ENCODE results near the gene MRPL53. TPM values are rescaled to one million over a fixed set of nuclear protein-coding genes. Genes with fewer than 3 reads are reported as not detected.
"Not testable (repeated sequence)": the region's sequence is repeated elsewhere in the genome, so short reads cannot be mapped to it uniquely, and the experiment has no call there.

Gene MRPL53
- total and polyA plus RNA-seq, 2 of the 13 experiments (the other 11 are each of a cell fraction or from before 2014, with no cell fraction given): 34.3 to 51.9 TPM

DNA sequence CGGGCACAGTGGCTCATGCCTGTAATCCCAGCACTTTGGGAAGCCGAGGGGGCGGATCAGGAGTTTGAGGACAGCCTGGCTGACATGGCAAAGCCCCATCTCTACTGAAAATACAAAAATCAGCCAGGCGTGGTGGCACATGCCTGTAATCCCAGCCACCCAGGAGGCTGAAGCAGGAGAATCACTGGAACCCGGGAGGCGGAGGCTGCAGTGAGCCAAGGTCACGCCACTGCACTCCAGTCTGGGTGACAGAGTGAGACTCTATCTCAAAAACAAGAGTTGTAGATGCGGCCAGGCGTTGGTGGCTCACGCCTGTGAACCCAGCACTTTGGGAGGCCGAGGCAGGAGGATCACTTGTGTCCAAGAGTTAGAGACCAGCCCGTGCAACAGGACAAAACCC, 1.7 kb downstream of the MRPL53 start:
- H3K27me3 ChIP-seq (ENCODE audit: control insufficient read depth in 1 of 2, insufficient read depth in 2 of 2, low read length in 2 of 2); FAIRE-seq; H3K79me2 ChIP-seq (ENCODE audit: insufficient read depth, low read length); H4K20me1 ChIP-seq (ENCODE audit: insufficient read depth, low read length); in situ Hi-C loops (cut with HindIII; ENCODE audit: extremely low pct_ligation_motif_present, low pct_unique_long_range_greater_than_20kb); H3K27ac ChIP-seq (ENCODE audit: extremely low read length, insufficient read depth, low read length); H3K9me3 ChIP-seq (ENCODE audit: low read length); DNase-seq (ENCODE audit: low spot score); ATAC-seq; CTCF ChIA-PET (ENCODE audit: low intra/inter-chr PET ratio, low total read pairs); intact Hi-C loops (cut with micrococcal nuclease; ENCODE audit: unreplicated experiment); H2AFZ ChIP-seq (ENCODE audit: low read length); H3K4me2 ChIP-seq (ENCODE audit: low read depth, low read length); BruUV-seq (replicated peaks): not testable (repeated sequence)
- POLR2A ChIA-PET: interaction anchor here (0.7 to 20.6 kb wide), 13 partner anchors 9 to 292 kb away, joined by 3 to 795 read pairs (median 11); partner anchors contain the start of genes AUP1, CCDC142, DQX1 and HTRA2
- 94% methylated on average over 12 of the region's 12 CpGs for WGBS (ENCODE audit: low lambda C conversion rate)
- H3K4me1 ChIP-seq (ENCODE audit: insufficient read depth, low read length): peaks cover 53% of the 10 kb centered on the region
- TF ChIP-seq, protein P1, sequence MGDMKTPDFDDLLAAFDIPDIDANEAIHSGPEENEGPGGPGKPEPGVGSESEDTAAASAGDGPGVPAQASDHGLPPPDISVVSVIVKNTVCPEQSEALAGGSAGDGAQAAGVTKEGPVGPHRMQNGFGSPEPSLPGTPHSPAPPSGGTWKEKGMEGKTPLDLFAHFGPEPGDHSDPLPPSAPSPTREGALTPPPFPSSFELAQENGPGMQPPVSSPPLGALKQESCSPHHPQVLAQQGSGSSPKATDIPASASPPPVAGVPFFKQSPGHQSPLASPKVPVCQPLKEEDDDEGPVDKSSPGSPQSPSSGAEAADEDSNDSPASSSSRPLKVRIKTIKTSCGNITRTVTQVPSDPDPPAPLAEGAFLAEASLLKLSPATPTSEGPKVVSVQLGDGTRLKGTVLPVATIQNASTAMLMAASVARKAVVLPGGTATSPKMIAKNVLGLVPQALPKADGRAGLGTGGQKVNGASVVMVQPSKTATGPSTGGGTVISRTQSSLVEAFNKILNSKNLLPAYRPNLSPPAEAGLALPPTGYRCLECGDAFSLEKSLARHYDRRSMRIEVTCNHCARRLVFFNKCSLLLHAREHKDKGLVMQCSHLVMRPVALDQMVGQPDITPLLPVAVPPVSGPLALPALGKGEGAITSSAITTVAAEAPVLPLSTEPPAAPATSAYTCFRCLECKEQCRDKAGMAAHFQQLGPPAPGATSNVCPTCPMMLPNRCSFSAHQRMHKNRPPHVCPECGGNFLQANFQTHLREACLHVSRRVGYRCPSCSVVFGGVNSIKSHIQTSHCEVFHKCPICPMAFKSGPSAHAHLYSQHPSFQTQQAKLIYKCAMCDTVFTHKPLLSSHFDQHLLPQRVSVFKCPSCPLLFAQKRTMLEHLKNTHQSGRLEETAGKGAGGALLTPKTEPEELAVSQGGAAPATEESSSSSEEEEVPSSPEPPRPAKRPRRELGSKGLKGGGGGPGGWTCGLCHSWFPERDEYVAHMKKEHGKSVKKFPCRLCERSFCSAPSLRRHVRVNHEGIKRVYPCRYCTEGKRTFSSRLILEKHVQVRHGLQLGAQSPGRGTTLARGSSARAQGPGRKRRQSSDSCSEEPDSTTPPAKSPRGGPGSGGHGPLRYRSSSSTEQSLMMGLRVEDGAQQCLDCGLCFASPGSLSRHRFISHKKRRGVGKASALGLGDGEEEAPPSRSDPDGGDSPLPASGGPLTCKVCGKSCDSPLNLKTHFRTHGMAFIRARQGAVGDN (CRISPR knock-in tag; IDR thresholded peaks at IDR 0.05): peak; percentile 36; the same call in 1 of the 2 replicates
- TF ChIP-seq, protein P2, sequence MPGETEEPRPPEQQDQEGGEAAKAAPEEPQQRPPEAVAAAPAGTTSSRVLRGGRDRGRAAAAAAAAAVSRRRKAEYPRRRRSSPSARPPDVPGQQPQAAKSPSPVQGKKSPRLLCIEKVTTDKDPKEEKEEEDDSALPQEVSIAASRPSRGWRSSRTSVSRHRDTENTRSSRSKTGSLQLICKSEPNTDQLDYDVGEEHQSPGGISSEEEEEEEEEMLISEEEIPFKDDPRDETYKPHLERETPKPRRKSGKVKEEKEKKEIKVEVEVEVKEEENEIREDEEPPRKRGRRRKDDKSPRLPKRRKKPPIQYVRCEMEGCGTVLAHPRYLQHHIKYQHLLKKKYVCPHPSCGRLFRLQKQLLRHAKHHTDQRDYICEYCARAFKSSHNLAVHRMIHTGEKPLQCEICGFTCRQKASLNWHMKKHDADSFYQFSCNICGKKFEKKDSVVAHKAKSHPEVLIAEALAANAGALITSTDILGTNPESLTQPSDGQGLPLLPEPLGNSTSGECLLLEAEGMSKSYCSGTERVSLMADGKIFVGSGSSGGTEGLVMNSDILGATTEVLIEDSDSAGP (CRISPR knock-in tag; IDR thresholded peaks at IDR 0.05; ENCODE audit: borderline replicate concordance): 0 out of 2 replicates have a peak, but pooled peaks have one; percentile 22
- TF ChIP-seq AGO2 (optimal IDR thresholded peaks at IDR 0.05; ENCODE audit: low read depth, low read length) (peak; percentile 52), NFKB2 (CRISPR knock-in tag; IDR thresholded peaks at IDR 0.05; ENCODE audit: borderline replicate concordance) (0 out of 2 replicates have a peak, but pooled peaks have one; percentile 20), ZNF850 (CRISPR knock-in tag; conservative IDR thresholded peaks at IDR 0.05) (0 out of 2 replicates have a peak, but pooled peaks have one; percentile 14), ZBTB3 (CRISPR knock-in tag; IDR thresholded peaks at IDR 0.05; ENCODE audit: borderline replicate concordance, low read depth) (peak; percentile 64; the same call in 1 of the 2 replicates)
- TF ChIP-seq, protein P3, sequence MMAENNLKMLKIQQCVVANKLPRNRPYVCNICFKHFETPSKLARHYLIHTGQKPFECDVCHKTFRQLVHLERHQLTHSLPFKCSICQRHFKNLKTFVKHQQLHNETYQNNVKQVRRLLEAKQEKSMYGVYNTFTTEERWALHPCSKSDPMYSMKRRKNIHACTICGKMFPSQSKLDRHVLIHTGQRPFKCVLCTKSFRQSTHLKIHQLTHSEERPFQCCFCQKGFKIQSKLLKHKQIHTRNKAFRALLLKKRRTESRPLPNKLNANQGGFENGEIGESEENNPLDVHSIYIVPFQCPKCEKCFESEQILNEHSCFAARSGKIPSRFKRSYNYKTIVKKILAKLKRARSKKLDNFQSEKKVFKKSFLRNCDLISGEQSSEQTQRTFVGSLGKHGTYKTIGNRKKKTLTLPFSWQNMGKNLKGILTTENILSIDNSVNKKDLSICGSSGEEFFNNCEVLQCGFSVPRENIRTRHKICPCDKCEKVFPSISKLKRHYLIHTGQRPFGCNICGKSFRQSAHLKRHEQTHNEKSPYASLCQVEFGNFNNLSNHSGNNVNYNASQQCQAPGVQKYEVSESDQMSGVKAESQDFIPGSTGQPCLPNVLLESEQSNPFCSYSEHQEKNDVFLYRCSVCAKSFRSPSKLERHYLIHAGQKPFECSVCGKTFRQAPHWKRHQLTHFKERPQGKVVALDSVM (CRISPR knock-in tag; IDR thresholded peaks at IDR 0.05): peak; percentile 97
- TF ChIP-seq, protein P4, sequence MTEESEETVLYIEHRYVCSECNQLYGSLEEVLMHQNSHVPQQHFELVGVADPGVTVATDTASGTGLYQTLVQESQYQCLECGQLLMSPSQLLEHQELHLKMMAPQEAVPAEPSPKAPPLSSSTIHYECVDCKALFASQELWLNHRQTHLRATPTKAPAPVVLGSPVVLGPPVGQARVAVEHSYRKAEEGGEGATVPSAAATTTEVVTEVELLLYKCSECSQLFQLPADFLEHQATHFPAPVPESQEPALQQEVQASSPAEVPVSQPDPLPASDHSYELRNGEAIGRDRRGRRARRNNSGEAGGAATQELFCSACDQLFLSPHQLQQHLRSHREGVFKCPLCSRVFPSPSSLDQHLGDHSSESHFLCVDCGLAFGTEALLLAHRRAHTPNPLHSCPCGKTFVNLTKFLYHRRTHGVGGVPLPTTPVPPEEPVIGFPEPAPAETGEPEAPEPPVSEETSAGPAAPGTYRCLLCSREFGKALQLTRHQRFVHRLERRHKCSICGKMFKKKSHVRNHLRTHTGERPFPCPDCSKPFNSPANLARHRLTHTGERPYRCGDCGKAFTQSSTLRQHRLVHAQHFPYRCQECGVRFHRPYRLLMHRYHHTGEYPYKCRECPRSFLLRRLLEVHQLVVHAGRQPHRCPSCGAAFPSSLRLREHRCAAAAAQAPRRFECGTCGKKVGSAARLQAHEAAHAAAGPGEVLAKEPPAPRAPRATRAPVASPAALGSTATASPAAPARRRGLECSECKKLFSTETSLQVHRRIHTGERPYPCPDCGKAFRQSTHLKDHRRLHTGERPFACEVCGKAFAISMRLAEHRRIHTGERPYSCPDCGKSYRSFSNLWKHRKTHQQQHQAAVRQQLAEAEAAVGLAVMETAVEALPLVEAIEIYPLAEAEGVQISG (CRISPR knock-in tag; IDR thresholded peaks at IDR 0.05): peak; percentile 37; the same call in 1 of the 2 replicates
- 0 out of 2 replicates have a peak overlapping the region, but pooled peaks have one; percentile 18 for H3K9ac ChIP-seq (ENCODE audit: insufficient read depth, low read depth, low read length)
- H3K4me3 ChIP-seq (replicated peaks in 1 of 3; ENCODE audit: insufficient read depth in 1 of 3, low read depth in 2 of 3, low read length in 3 of 3): peak overlapping the region in 1 of 3 experiments; percentile 91; a peak in 1 of 6 replicates
- peaks cover 7 to 15% of the 10 kb centered on the region in 2 experiments for H3K36me3 ChIP-seq (replicated peaks in 1 of 2; ENCODE audit: control insufficient read depth in 1 of 2, insufficient read depth in 2 of 2, low read length in 2 of 2)

Data from HepG2 (cell line).